Calu3 (cell line): ENCODE data around the gene APBA1. TPM values are rescaled to one million over a fixed set of nuclear protein-coding genes. Genes with fewer than 3 reads are reported as not detected.

ENCODE experiments used
- BruUV-seq: library from RNA; stranded (reverse); fragments of 400-500 nt; replicated peaks from 2 replicates; lab custom pipeline; 2021; lab: Mats Ljungman, UMichigan
- CTCF ChIA-PET: fragments of 300-600 bp; sonication (Branson Sonifier 250); formaldehyde crosslinking; loops from one replicate; lab custom pipeline; 2022; ENCODE audit warnings: antibody characterized with exemption; lab: Charles Lee
- DNase-seq: peaks from one replicate; pipeline ENCODE4 v3.0.0; 2022
- H3K27ac Mint-ChIP-seq: one replicate; pipeline ENCODE4 v1.8.0; 2022; ENCODE audit warnings: mixed read lengths; ENCODE audit not compliant: unreplicated experiment
- H3K27me3 Mint-ChIP-seq: one replicate; pipeline ENCODE4 v1.8.0; 2022; ENCODE audit warnings: mixed read lengths; ENCODE audit not compliant: unreplicated experiment
- H3K36me3 Mint-ChIP-seq: one replicate; pipeline ENCODE4 v1.8.0; 2022; ENCODE audit warnings: mild to moderate bottlenecking, moderate library complexity, mixed read lengths; ENCODE audit not compliant: insufficient read depth, unreplicated experiment
- H3K4me1 Mint-ChIP-seq: one replicate; pipeline ENCODE4 v1.8.0; 2022; ENCODE audit warnings: mild to moderate bottlenecking, low read depth, mixed read lengths; ENCODE audit not compliant: unreplicated experiment
- H3K4me3 Mint-ChIP-seq: one replicate; pipeline ENCODE4 v1.8.0; 2022; ENCODE audit warnings: mild to moderate bottlenecking, low read depth, moderate library complexity, mixed read lengths; ENCODE audit not compliant: unreplicated experiment
- H3K9me3 Mint-ChIP-seq: one replicate; pipeline ENCODE4 v1.8.0; 2022; ENCODE audit warnings: low read depth, mixed read lengths; ENCODE audit not compliant: unreplicated experiment
- CTCF ChIP-seq: fragments of 200-600 bp; IDR thresholded peaks from one replicate; pipeline ENCODE4 v1.8.0; 2022; ENCODE audit warnings: antibody characterized with exemption; ENCODE audit not compliant: unreplicated experiment
- intact Hi-C: fragments of 100-400 bp; cut with micrococcal nuclease; formaldehyde crosslinking; loops from one replicate; pipeline ENCODE4 v1.10.0; 2022; ENCODE audit not compliant: unreplicated experiment
- total RNA-seq: library from RNA; stranded (reverse); gene quantifications from 2 replicates; pipeline ENCODE4 v1.2.3, GENCODE V29; 2022

Gene APBA1
- total RNA-seq, 1 experiment from 2014 or later, result 4.4 TPM

- CTCF ChIA-PET, result interaction anchor here (0.7 kb wide), 1 partner anchor 281 kb away, joined by 4 read pairs; no protein-coding TSS in a partner anchor
- Mint-ChIP-seq H3K4me1 (no peaks in the 10 kb centered on the region), H3K36me3 (no peaks in the 10 kb centered on the region), H3K27ac (no peak overlapping the region), H3K9me3 (no peaks in the 10 kb centered on the region), H3K27me3 (no peaks in the 10 kb centered on the region), H3K4me3 (no peak overlapping the region)
- no TSS peak for BruUV-seq
- no peak for DNase-seq
- intact Hi-C loops, result no loop called here
- TF ChIP-seq CTCF, result no peak
Measured at GRCh38 chr9:69456201-69456600, 216.0 kb downstream of the APBA1 start.

DNA sequence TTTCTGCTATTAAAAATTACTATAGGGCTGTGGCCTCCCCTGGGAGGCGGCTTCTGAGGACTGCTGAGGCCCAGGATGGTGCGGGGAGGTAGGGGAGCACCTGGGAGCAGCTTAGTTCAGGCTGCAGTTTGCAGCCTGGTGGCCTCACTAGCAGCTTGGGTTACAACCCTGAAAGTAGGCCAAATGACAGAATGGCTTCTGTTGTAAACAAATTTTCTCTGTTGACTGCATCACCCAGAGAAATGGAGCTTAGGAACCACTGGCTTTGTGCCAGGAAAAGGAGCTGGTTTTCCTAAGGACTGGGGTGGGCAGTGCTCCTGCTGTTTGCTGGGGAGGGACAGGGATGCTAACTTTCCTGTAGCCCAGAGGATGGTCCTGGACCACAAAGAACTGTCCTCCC lies 216.9 kb downstream of the APBA1 start:
- DNase-seq, result no peak
- Mint-ChIP-seq H3K27ac (no peak overlapping the region), H3K4me3 (no peak overlapping the region), H3K9me3 (no peaks in the 10 kb centered on the region), H3K27me3 (no peaks in the 10 kb centered on the region), H3K36me3 (no peaks in the 10 kb centered on the region), H3K4me1 (no peaks in the 10 kb centered on the region)
- no peak for TF ChIP-seq CTCF
- no TSS peak for BruUV-seq
- CTCF ChIA-PET, result no interaction called here
- intact Hi-C loops, result no loop called here

GRCh38 chr9:69454321-69454720 lies 217.8 kb downstream of the APBA1 start:
- no peak for DNase-seq
- BruUV-seq, result no TSS peak
- Mint-ChIP-seq H3K4me3 (no peak overlapping the region), H3K4me1 (no peaks in the 10 kb centered on the region), H3K27ac (no peak overlapping the region), H3K9me3 (no peaks in the 10 kb centered on the region), H3K36me3 (no peaks in the 10 kb centered on the region), H3K27me3 (no peaks in the 10 kb centered on the region)
- no peak for TF ChIP-seq CTCF
- CTCF ChIA-PET, result interaction anchor here (0.6 kb wide), 1 partner anchor 296 kb away, joined by 4 read pairs; no protein-coding TSS in a partner anchor
- intact Hi-C loops, result no loop called here

GRCh38 chr9:69453746-69454145 lies 218.4 kb downstream of the APBA1 start:
- CTCF ChIA-PET, result no interaction called here
- no peak overlapping the region for H3K4me3 Mint-ChIP-seq
- no peak overlapping the region for H3K27ac Mint-ChIP-seq
- BruUV-seq, result no TSS peak
- DNase-seq, result no peak
- no peaks in the 10 kb centered on the region for H3K9me3 Mint-ChIP-seq
- H3K36me3 Mint-ChIP-seq, result no peaks in the 10 kb centered on the region
- no peaks in the 10 kb centered on the region for H3K27me3 Mint-ChIP-seq
- no peaks in the 10 kb centered on the region for H3K4me1 Mint-ChIP-seq
- intact Hi-C loops, result no loop called here
- TF ChIP-seq CTCF, result no peak
